GM19023 (cell line): ENCODE results near the gene SLC25A22.

ENCODE experiments used
- ATAC-seq: cut with Tn5 transposase; IDR thresholded peaks from one replicate; pipeline ENCODE4 v1.9.1; 2021; ENCODE audit warnings: mild to moderate bottlenecking, moderate library complexity; ENCODE audit not compliant: unreplicated experiment

The SLC25A22 gene

GRCh38 chr11:798093-798713 is at the start of gene SLC25A22:
Gene SLC25A22, minus strand, starts transcription at chr11:798281. Its CDS starts 3,275 bp downstream, at chr11:795006.
- peak; percentile 58 for ATAC-seq

GRCh38 chr11:847876-848275 is 49.8 kb upstream of the SLC25A22 start:
- no peak for ATAC-seq

- ATAC-seq, result no peak
Observed at GRCh38 chr11:846496-847098, 48.5 kb upstream of the SLC25A22 start.

- no peak for ATAC-seq
Observed at GRCh38 chr11:845872-846495, 47.9 kb upstream of the SLC25A22 start.

DNA sequence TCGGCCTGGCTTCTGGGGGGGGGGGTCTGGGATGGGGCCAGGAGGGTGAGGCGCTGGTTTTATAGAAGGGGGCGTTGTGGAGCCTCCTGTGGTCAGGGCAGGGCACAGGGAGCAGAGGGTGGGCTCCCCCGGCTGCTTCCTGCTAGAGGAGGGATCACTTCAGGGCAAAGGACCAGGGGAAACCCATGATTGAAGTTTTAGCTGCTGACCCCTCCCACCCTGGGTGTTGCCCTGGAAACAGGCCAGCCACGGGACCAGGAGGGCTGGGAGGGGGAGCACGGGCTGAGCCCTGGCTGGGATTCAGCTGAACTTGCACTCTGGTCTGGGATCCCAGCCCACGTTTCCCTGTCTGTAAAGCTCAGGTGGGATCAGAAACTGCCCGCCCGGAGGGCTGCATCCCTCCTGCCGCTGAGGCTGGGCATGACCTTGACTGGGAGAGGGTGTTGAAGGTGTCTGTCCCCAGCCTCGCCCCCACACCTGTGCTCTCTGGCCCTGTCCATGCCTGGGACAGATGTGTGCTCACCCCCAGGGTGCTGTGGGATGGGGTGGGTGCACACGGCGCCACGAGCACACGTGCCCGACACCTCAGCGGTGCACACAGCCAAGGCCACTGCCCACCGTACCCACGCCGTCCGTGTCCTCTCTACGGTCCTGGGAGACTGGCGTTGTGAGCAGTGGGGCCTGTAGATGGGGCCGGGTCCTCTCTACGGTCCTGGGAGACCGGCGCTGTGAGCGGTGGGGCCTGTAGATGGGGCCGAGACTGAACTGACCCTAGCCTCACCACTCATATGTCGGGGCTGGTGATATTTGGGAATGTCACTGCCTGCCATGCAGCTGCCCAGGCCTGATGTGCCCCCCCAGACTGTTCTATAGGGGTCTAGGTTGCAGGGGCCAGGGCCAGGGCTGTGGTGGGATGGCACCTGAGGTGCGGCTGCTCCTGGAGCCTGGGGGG is 46.9 kb upstream of the SLC25A22 start:
- no peak for ATAC-seq

DNA sequence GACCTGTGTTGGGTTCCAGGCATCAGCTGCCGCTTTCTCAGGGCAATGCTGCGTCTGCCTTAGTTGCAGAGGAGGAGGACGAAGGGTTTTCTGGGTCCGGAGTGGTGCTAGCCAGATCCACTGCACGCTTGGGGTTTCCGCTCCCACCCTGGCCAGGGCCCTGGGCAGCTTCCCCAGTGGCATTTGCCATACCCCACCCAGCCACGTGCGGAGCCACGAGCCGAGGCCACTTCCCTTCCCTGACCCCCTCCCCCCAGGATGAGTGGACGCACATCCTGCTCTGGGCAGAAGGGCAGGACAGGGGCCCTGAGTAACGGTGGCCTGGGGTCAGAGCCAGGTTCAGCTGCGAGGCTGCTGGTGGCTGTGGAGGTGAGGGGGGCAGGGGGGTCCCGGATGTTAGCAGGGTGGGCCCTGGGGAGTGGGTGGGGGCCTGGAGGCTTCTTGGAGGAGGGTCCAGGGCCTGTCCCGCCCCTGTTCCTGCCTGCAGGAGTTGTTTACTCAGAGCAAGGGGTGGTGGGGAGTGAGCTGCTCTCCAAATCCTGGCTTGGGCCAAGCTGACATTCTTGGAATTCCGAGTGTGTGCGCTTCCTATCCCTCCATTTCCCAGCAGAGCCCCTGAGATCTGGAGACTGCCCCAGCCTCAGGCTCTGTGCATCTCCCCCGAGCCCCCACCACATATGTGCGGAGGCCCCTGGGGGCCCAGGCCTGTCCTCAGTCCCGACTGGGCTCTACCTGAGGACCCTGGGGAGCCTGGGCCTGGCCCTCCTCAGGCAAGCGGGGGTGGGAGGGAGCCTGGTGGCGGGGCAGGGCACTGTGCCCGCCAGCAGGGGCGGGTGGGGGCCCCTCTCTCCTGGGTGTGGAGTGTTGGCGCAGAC is 46.0 kb upstream of the SLC25A22 start:
- no peak for ATAC-seq

GRCh38 chr11:843086-843734 is 45.1 kb upstream of the SLC25A22 start:
- peak; percentile 4 for ATAC-seq

DNA sequence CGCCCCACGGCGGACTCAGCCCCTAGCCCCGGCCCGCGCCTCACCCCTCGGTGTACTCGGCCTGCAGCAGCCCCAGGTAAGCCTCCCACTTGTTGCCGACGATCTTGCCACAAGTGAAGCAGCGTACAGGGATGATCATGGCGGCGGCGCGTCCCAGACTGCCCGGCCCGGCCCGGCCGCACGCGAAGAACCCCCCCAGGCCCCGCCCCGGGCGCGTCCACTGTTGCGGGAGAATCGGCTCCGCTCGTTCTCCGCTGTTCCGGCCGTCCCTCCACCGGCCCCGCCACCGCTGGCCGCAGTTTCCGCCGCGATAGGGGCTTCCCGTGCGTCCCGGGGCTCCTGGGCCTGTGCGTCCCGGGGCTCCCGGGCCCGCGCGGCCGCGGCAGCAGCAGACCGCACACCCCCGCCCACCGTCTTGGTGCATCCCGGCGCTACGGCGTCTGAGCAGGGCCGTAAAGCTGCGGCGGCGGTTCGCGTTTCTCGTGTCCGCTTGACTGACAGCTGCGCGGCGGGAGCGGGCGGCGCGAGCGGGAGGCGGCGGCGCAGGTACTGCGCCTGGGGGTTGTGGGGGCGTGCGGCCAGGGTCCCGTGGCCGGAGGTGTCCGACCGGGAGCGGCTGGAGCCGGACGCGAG is 44.4 kb upstream of the SLC25A22 start, which contains the start of the genes POLR2L and TSPAN4:
Gene POLR2L, minus strand, starts transcription at position 160 of the 633 bp plus-strand sequence. Its CDS starts 21 bp downstream, at position 139.
Gene TSPAN4, plus strand, starts transcription at position 483 of the 633 bp plus-strand sequence. CDS start 7,453 bp downstream, outside the sequence.
- ATAC-seq, result peak; percentile 68

DNA sequence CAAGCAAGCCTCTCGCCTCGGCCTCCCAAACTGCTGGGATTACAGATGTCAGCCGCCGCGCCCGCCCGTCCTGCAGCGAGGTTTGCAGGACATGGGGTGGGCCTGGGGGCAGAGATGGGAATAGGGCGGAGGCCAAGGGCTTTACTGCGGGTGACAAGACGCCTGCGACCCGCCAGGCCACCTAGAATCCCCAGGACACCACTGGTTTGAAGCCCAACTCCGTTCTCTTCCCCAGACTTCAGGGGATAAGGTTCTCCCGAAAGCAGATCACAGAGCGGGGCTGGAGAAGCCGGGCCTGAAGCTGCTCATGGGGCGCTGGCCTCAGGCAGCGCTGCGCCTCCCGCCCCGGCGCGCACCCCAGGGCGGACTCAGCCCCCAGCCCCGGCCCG is 43.9 kb upstream of the SLC25A22 start:
- ATAC-seq, result peak; percentile 34

DNA sequence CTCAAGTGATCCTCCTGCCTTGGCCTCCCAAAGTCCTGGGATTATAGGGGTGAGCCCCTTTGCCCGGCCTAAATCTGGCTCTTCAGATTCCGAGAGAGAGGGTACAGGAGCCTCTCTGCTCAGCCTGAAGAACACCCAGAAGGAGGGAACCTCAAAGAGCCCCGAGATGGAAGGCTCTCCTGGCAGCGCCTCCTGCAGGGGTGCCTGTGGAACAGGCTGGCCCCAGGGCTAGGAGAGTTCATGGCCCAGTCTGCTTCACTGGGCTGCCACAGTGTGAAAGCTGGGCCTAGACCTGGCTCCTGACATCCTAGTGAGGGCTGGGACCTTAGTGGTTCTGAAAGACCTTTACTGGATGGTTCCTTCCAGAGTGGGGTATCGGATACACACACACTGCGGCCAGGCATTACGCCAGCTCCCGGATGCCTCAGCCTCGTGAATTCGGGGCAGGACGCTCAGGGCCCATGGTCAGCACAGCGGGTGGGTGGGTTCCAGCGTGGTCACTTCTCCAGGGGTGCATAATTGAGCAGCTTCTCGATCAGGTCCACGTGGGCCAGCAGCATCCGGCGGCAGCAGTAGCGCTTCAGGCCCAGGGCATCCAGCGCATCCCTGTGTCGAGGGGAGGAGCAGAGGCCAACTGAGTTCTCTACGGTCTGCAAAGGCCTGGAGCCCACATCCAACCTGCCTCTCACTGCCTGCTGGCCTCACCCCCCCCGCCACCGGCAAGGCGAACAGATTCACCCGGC is 42.0 kb upstream of the SLC25A22 start:
- no peak for ATAC-seq

- ATAC-seq, result no peak
Observed at GRCh38 chr11:839280-839623, 41.2 kb upstream of the SLC25A22 start.

GRCh38 chr11:838441-839279 is 40.6 kb upstream of the SLC25A22 start:
- no peak for ATAC-seq

- ATAC-seq, result no peak
Observed at GRCh38 chr11:837990-838307, 39.9 kb upstream of the SLC25A22 start.

DNA sequence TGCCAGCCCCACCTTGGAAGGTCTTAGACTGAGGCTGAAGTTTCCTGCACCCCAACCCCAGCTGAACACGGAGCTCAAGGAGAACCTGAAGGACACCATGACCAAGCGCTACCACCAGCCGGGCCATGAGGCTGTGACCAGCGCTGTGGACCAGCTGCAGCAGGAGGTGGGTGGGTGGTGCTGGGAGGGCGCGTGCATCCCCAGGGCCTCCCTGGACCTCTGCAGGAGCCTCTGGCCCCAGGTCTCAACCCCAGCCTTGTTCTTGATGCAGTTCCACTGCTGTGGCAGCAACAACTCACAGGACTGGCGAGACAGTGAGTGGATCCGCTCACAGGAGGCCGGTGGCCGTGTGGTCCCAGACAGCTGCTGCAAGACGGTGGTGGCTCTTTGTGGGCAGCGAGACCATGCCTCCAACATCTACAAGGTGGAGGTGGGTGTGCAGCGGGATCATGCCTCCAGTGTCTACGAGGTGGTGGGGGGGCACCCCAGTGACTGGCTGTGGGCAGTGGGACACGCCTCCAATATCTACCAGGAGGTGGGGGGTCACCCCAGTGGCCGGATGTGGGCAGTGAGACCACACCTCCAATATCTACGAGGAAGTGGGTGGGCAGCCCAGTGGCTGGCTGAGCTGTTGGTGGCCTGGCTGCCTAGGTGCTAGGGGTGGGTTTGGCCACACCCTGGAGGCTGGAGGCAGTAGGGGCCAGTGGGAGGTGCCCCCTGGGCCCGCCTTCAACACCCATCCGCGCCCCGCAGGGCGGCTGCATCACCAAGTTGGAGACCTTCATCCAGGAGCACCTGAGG is 39.3 kb upstream of the SLC25A22 start:
- ATAC-seq, result no peak

DNA sequence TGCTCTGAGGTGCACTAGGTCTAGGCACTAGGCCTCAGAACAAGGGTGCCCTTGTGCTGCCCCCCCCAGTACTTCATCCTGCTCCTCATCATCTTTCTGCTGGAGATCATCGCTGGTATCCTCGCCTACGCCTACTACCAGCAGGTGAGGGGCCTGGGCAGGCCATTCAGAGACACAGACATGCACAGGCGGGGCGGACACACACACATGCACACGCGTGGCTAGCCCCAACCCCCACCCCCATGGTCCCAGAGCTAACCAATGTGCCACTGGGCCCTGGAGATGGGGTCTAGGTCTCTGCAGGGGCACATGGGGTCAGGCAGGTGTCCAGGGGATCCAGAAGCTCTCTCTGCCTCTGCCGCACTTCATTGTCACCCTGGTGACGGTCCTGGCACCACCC is 38.6 kb upstream of the SLC25A22 start:
- no peak for ATAC-seq

DNA sequence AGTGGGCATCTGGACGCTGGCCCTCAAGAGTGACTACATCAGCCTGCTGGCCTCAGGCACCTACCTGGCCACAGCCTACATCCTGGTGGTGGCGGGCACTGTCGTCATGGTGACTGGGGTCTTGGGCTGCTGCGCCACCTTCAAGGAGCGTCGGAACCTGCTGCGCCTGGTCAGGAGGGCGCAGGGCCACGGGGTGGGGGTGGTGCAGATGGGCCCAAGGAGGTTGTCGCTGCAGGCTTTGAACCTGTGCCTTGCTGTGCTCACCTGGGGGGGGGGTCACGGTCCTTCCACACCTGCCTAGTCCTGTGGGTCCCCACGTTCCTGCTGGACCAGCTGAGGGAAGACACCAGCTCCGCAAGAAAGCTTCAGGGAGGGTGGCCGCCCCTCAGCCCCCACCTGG is 38.2 kb upstream of the SLC25A22 start:
- ATAC-seq, result no peak
